Neural progenitor cell (in vitro differentiated cells): ENCODE results near the gene SLC38A7.

Experiments
- CTCF ChIP-seq: fragments of 200-600 bp; sonication (generic); IDR thresholded peaks from 2 replicates; pipeline ENCODE4 v1.5.1; 2017; ENCODE audit warnings: antibody characterized with exemption, mild to moderate bottlenecking
- EZH2 ChIP-seq: fragments of 200-600 bp; sonication (generic); IDR thresholded peaks from 2 replicates; pipeline ENCODE4 v1.6.1; 2017; ENCODE audit warnings: antibody characterized with exemption, mild to moderate bottlenecking, moderate library complexity
- EZH2phosphoT487 ChIP-seq: fragments of 200-600 bp; sonication (generic); IDR thresholded peaks from 2 replicates; pipeline ENCODE4 v1.6.1; 2017; ENCODE audit warnings: antibody characterized with exemption

GRCh38 chr16:58730724-58731370, 46.3 kb upstream of the SLC38A7 start:
- TF ChIP-seq CTCF = no peak
- TF ChIP-seq EZH2phosphoT487 = no peak
- no peak for TF ChIP-seq EZH2
